ENCODE results near the gene TSPAN11. TPM values are rescaled to one million over a fixed set of nuclear protein-coding genes. Genes with fewer than 3 reads are reported as not detected.

TSPAN11 gene
- total and polyA plus RNA-seq, 2 of the 8 experiments (the other 6 are each of a cell fraction or from before 2014, with no cell fraction given): 3.9 to 8.2 TPM

DNA sequence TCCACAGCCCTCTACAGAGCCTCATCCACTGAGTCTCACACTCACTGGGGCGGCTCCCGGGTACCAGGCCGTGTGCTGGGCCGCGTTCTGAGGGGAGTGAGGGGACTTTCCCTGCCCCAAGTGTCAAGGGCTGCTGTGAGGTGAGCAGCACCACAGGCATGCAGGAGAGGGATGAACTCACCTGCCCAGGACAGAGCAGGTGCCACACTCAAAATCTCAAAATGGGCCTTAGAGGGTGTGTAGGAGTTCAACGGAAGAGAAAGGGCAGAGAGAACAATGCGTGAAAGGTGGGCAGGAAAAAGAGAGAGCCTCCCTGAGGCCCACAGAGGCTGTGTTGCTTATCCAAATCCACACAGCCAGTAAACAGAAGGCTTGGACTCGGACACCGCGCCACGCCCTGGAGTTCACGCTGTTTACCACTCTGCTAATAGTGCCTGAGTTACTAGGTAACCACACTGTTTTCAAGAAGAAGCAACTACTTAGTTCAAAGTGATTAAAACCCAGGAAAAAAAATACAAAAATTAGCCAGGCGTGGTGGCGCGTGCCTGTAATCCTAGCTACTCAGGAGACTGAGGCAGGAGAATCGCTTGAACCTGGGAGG lies 32.7 kb downstream of the TSPAN11 start (continued):
- TF ChIP-seq, protein P1, sequence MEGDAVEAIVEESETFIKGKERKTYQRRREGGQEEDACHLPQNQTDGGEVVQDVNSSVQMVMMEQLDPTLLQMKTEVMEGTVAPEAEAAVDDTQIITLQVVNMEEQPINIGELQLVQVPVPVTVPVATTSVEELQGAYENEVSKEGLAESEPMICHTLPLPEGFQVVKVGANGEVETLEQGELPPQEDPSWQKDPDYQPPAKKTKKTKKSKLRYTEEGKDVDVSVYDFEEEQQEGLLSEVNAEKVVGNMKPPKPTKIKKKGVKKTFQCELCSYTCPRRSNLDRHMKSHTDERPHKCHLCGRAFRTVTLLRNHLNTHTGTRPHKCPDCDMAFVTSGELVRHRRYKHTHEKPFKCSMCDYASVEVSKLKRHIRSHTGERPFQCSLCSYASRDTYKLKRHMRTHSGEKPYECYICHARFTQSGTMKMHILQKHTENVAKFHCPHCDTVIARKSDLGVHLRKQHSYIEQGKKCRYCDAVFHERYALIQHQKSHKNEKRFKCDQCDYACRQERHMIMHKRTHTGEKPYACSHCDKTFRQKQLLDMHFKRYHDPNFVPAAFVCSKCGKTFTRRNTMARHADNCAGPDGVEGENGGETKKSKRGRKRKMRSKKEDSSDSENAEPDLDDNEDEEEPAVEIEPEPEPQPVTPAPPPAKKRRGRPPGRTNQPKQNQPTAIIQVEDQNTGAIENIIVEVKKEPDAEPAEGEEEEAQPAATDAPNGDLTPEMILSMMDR (IDR thresholded peaks at IDR 0.05; ENCODE audit: control extremely low read depth in 1 of 3, insufficient read depth in 1 of 3, low read depth in 1 of 3, low read length in 3 of 3): no peak
- TF ChIP-seq RBBP5 (IDR thresholded peaks at IDR 0.05; ENCODE audit: borderline replicate concordance, low read depth, low read length) (no peak), BRCA1 (IDR thresholded peaks at IDR 0.05; ENCODE audit: low read depth, low read length) (no peak), SUZ12 (IDR thresholded peaks at IDR 0.05; ENCODE audit: low read length) (no peak), CBX5 (IDR thresholded peaks at IDR 0.05; ENCODE audit: low read depth, low read length) (no peak), CREB1 (IDR thresholded peaks at IDR 0.05) (no peak), MAFK (IDR thresholded peaks at IDR 0.05; ENCODE audit: low read depth, low read length) (no peak), GTF2F1 (IDR thresholded peaks at IDR 0.05; ENCODE audit: borderline replicate concordance, low read depth, low read length) (no peak), CEBPB (IDR thresholded peaks at IDR 0.05; ENCODE audit: low read depth, low read length) (no peak)

All from H1 (cell line).